GM21529 (cell line): ENCODE results near the gene XIRP2.
"Not testable (repeated sequence)": the region's sequence is repeated elsewhere in the genome, so short reads cannot be mapped to it uniquely, and the experiment has no call there.

Experiments used
- ATAC-seq: cut with Tn5 transposase; IDR thresholded peaks from one replicate; pipeline ENCODE4 v1.9.1; 2021; ENCODE audit not compliant: unreplicated experiment

XIRP2 gene

GRCh38 chr2:167048829-167049228 is 160.5 kb downstream of the XIRP2 start:
- ATAC-seq: no peak

GRCh38 chr2:167049659-167050058 is 161.4 kb downstream of the XIRP2 start:
- ATAC-seq: no peak

GRCh38 chr2:167052825-167053224 is 164.5 kb downstream of the XIRP2 start:
- no peak for ATAC-seq

GRCh38 chr2:167054881-167055280 is 166.6 kb downstream of the XIRP2 start:
- ATAC-seq: no peak

GRCh38 chr2:167057446-167057845 is 169.2 kb downstream of the XIRP2 start:
- no peak for ATAC-seq

DNA sequence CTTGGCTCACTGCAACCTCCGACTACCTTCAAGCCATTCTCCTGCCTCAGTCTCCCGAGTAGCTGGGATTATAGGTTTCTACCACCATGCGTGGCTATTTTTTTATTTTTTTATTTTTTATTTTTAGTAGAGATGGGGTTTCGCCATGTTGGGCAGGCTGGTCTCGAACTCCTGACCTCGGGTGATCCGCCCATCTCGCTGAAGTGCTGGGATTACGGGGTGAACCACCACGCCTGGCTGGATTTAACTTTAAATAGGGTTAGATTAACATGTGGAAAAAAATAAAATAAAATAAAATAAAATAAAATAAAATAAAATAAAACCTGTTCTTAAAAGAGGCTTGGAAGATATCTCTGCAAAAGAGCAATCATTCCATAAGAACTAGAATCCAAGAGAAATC is 170.9 kb downstream of the XIRP2 start:
- ATAC-seq: no peak

- ATAC-seq: no peak
Observed at GRCh38 chr2:167069855-167070254, 181.6 kb downstream of the XIRP2 start.

- not testable (repeated sequence) for ATAC-seq
Observed at GRCh38 chr2:167075708-167076107, 187.4 kb downstream of the XIRP2 start.

DNA sequence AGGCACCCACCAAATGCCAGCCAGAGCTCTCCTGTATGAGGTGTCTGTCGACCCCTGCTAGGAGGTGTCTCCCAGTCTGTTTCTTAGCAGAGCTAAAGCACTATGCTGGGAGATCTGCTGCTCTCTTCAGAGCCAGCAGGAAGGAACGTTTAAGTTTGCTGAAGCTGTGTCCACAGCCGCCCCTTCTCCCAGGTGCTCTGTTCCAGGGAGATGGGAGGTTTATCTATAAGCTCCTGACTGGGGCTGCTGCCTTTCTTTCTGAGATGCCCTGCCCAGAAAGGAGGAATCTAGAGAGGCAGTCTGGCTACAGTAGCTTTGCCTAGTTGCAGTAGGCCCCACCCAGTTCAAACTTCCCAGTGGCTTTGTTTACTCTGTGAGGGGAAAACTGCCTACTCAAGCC is 210.7 kb downstream of the XIRP2 start:
- ATAC-seq: not testable (repeated sequence)

DNA sequence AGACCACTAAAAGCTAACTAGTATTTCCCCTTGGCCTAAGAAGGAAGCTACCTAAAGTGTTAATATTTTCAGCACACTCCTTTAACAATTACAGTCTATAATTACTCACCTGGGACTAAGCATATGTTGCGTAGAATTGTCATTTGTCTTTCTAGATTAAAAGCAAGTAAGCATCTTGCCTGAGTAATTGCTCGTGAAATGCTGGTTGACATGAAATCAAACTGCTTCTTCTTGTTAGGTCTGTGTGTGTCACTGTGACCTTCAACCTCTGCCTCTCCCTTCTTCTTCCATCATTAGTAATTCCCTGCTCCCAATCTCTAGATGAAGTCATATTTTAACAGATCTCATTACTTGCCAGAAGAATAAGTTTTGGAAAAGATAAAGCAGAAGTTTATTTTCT is 212.2 kb downstream of the XIRP2 start:
- ATAC-seq: no peak

DNA sequence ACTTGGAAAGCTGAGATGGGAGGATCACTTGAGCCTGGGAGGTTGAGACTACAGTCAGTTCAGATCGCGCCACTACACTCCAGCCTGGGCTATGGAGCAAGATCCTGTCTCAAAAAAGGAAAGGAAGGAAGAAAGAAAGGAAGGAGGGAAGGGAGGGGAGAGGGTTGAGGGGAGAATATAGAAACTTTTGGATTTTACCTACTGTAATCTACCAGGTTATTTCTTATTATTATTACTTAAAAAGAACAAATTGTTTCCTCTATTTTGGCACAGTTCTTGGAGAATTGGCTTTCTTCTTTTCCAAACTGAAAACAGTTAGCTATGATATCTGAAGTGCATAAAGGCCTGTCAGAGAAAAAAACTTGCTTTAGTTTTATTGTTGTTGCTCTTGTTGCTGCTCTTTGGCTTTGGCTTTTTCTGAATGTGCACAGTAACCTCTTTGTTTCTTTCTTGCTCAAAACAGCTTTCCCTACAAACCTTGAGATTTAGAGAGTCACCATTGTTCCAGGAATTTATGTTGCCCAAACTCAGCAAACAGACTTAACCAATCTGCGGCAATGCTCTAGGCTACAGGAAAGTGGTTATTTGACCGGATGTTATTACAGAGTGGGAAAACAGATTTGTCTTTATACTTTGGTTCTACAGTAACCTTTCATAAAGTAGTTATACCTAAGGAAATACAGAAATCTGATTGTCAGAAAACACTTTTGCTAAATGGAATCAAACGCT is 214.9 kb downstream of the XIRP2 start:
- no peak for ATAC-seq

GRCh38 chr2:167103757-167104133 is 215.5 kb downstream of the XIRP2 start:
- no peak for ATAC-seq

- ATAC-seq: no peak
Observed at GRCh38 chr2:167104691-167105090, 216.4 kb downstream of the XIRP2 start.

DNA sequence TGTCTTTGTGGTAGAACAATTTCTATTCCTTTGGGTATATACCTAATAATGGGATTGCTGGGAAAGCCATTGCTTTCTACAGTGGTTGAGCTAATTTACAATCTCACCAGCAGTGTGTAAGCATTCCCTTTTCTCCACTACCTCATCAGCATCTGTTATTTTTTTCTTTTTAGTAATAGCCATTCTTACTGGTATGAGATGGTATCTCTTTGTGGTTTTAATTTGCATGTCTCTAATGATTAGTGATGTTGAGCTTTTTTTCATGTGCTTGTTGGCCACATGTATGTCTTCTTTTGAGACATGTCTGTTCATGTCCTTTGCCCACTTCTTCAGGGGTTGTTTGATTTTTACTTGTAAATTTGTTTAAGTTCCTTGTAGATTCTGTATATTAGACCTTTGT is 221.4 kb downstream of the XIRP2 start:
- not testable (repeated sequence) for ATAC-seq

DNA sequence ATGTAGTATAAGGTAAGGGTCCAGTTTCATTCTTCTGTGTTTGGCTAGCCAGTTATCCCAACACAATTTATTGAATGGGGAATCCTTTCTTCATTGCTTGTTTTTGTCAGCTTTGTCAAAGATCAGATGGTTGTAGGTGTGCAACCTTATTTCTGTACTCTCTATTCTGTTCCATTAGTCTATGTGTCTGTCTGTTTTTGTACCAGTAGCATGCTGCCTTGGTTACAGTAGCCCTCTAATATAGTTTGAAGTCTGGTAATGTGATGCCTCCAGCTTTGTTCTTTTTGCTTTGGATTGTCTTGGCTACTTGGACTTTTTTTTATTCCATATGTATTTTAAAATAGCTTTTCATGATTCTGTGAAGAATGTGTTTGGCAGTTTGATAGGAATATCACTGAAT is 222.1 kb downstream of the XIRP2 start:
- no peak for ATAC-seq

DNA sequence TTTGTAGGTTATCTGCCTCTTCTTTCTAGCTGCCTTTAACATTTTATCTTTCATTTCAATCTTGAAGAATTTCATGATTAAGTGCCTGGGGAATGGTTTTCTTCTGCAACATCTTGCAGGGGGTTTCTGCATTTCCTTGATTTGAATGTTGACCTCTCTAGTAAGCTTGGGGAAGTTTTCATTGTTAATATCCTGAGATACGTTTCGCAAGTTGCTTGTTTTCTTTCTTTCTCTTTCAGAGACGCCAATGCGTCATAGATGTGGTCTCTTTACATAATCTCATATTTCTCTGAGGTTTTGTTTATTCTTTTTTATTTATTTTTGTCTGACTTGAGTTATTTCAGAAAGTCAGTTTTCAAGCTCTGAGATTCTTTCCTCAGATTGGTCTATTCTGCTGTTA is 225.7 kb downstream of the XIRP2 start:
- no peak for ATAC-seq

GRCh38 chr2:167115541-167115940 is 227.3 kb downstream of the XIRP2 start:
- ATAC-seq: no peak

DNA sequence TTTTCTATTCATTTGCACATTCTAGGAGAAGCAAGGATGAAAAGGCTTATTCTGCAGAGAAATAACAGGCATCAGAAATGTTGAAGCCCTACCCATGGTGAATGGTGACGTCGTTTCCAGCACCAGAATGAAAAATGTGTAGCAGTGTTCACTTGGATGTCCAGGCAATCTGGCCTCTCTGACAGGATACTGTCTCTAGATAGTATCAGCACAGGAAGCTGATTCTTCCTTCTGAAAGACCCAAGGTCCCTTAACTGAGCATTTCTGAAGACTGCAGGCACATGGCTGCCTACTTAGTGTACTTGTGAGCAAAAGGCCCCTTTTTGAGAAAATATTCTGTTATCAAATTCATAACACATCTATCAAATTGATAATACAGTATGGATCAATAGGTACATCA is 234.1 kb downstream of the XIRP2 start:
- no peak for ATAC-seq

GRCh38 chr2:167126165-167126564 is 237.9 kb downstream of the XIRP2 start:
- no peak for ATAC-seq

GRCh38 chr2:167127135-167127534 is 238.9 kb downstream of the XIRP2 start:
- ATAC-seq: no peak

GRCh38 chr2:167128130-167128529 is 239.8 kb downstream of the XIRP2 start:
- ATAC-seq: no peak

DNA sequence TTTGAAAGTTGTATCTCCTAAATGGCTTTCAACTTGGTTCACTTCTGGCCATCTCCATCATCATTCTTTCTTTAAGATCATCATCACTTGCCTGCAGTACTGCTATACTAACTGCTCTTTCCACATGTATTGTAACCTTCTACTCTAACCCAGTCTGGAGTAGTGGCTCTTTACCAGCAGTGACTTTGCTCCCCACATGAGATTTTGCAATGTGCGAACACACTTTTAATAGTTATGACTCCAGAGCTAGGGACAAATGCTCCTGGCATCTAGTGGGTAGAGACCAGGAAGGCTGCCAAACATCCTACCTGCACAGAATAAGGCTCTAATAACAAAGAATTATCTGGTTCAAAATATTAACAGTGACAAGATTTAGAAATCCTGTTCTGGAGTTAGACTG is 243.8 kb downstream of the XIRP2 start:
- ATAC-seq: no peak

- no peak for ATAC-seq
Observed at GRCh38 chr2:167132906-167133555, 244.8 kb downstream of the XIRP2 start.
